Liver (tissue), 3 donors: Measurements from ENCODE around the gene EPC1.

Source experiments
- SP1 ChIP-seq: IDR thresholded peaks from 2 replicates; pipeline ENCODE4 v1.6.1; 2018; ENCODE audit warnings: antibody characterized with exemption, mild to moderate bottlenecking
- YY1 ChIP-seq: IDR thresholded peaks from 2 replicates; pipeline ENCODE4 v1.6.1; 2016; ENCODE audit warnings: antibody characterized with exemption, mild to moderate bottlenecking
- TF ChIP-seq, protein P1 (sequence below): fragments of 150-350 bp; IDR thresholded peaks from 2 replicates; pipeline ENCODE4 v1.5.1; 2017; ENCODE audit warnings: improper control_type of control experiment, low read depth, low read length; ENCODE audit not compliant: missing input control
- donor health status: healthy.
- donor health status: healthy.

GRCh38 chr10:32244011-32244410 is 102.9 kb downstream of the EPC1 start:
- TF ChIP-seq, protein P1, sequence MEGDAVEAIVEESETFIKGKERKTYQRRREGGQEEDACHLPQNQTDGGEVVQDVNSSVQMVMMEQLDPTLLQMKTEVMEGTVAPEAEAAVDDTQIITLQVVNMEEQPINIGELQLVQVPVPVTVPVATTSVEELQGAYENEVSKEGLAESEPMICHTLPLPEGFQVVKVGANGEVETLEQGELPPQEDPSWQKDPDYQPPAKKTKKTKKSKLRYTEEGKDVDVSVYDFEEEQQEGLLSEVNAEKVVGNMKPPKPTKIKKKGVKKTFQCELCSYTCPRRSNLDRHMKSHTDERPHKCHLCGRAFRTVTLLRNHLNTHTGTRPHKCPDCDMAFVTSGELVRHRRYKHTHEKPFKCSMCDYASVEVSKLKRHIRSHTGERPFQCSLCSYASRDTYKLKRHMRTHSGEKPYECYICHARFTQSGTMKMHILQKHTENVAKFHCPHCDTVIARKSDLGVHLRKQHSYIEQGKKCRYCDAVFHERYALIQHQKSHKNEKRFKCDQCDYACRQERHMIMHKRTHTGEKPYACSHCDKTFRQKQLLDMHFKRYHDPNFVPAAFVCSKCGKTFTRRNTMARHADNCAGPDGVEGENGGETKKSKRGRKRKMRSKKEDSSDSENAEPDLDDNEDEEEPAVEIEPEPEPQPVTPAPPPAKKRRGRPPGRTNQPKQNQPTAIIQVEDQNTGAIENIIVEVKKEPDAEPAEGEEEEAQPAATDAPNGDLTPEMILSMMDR = no peak
- TF ChIP-seq SP1 (no peak), YY1 (no peak)
